Astrocyte (in vitro differentiated cells and primary cell): Measurements from ENCODE around the gene CPLX3. TPM values are rescaled to one million over a fixed set of nuclear protein-coding genes. Genes with fewer than 3 reads are reported as not detected.

Experiments used
- DNase-seq: peaks from one replicate; pipeline ENCODE4 v3.0.0-alpha.2; 2010; ENCODE audit warnings: low read depth
- FAIRE-seq: peaks from 2 replicates; lab custom pipeline; 2011; peaks lifted over from hg19 to GRCh38; lab: Jason Lieb, UNC
- H2AFZ ChIP-seq: 2 replicates; pipeline ENCODE4 v1.6.0; 2012; ENCODE audit warnings: low read depth, low read length, inconsistent platforms
- H3K27ac ChIP-seq: 2 replicates; pipeline ENCODE4 v1.5.1; 2011; ENCODE audit warnings: low read depth, low read length, inconsistent platforms
- H3K27me3 ChIP-seq: 2 replicates; pipeline ENCODE4 v1.6.0; 2011; ENCODE audit warnings: low read length, inconsistent platforms; ENCODE audit not compliant: insufficient read depth
- H3K36me3 ChIP-seq: 2 replicates; pipeline ENCODE4 v1.5.1; 2011; ENCODE audit warnings: low read length, inconsistent platforms; ENCODE audit not compliant: insufficient read depth
- H3K4me1 ChIP-seq: 2 replicates; pipeline ENCODE4 v1.5.1; 2011; ENCODE audit warnings: low read length, inconsistent platforms; ENCODE audit not compliant: insufficient read depth
- H3K4me2 ChIP-seq: 2 replicates; pipeline ENCODE4 v1.6.0; 2012; ENCODE audit warnings: low read length, inconsistent platforms
- H3K4me3 ChIP-seq: 2 replicates; pipeline ENCODE4 v1.5.1; 2011; ENCODE audit warnings: low read depth, mild to moderate bottlenecking, low read length, inconsistent platforms; ENCODE audit not compliant: insufficient read depth
- H3K79me2 ChIP-seq: 2 replicates; pipeline ENCODE4 v1.6.0; 2012; ENCODE audit warnings: mild to moderate bottlenecking, low read length, inconsistent platforms; ENCODE audit not compliant: insufficient read depth
- H3K9ac ChIP-seq: 2 replicates; pipeline ENCODE4 v1.6.0; 2012; ENCODE audit warnings: mild to moderate bottlenecking, low read length, inconsistent platforms
- H3K9me3 ChIP-seq: 2 replicates; pipeline ENCODE4 v1.5.1; 2012; ENCODE audit warnings: low read depth, mild to moderate bottlenecking, low read length, inconsistent platforms; ENCODE audit not compliant: insufficient read depth
- H4K20me1 ChIP-seq: 2 replicates; pipeline ENCODE4 v1.6.0; 2012; ENCODE audit warnings: low read length, inconsistent platforms; ENCODE audit not compliant: insufficient read depth
- H3K27ac Mint-ChIP-seq: one replicate; pipeline ENCODE4 v1.8.0; 2021; ENCODE audit warnings: mild to moderate bottlenecking, mixed read lengths; ENCODE audit not compliant: unreplicated experiment
- H3K27me3 Mint-ChIP-seq: one replicate; pipeline ENCODE4 v1.8.0; 2021; ENCODE audit warnings: low read depth, mixed read lengths; ENCODE audit not compliant: unreplicated experiment
- H3K36me3 Mint-ChIP-seq: one replicate; pipeline ENCODE4 v1.8.0; 2021; ENCODE audit warnings: low read depth, mixed read lengths; ENCODE audit not compliant: unreplicated experiment
- H3K4me1 Mint-ChIP-seq: one replicate; pipeline ENCODE4 v1.8.0; 2021; ENCODE audit warnings: low read depth, mixed read lengths; ENCODE audit not compliant: unreplicated experiment
- H3K4me3 Mint-ChIP-seq: one replicate; pipeline ENCODE4 v1.8.0; 2021; ENCODE audit warnings: mild to moderate bottlenecking, moderate library complexity, mixed read lengths; ENCODE audit not compliant: unreplicated experiment
- H3K9me3 Mint-ChIP-seq: one replicate; pipeline ENCODE4 v1.8.0; 2021; ENCODE audit warnings: mild to moderate bottlenecking, mixed read lengths; ENCODE audit not compliant: unreplicated experiment
- CTCF ChIP-seq: IDR thresholded peaks from 2 replicates; pipeline ENCODE4 v1.5.1; 2011; ENCODE audit warnings: low read depth, mild to moderate bottlenecking, inconsistent platforms, low read length, moderate library complexity; ENCODE audit not compliant: insufficient read depth
- EZH2 ChIP-seq: IDR thresholded peaks from 2 replicates; pipeline ENCODE4 v1.6.1; 2012; ENCODE audit warnings: mild to moderate bottlenecking, low read length, inconsistent platforms; ENCODE audit not compliant: insufficient read depth
- total RNA-seq: library from RNA; stranded (reverse); gene quantifications from 2 replicates; pipeline ENCODE4 v1.2.1, GENCODE V29; 2021

The CPLX3 gene
- total RNA-seq, 1 donor from 2014 or later: not detected

- H3K9me3 Mint-ChIP-seq: no peaks in the 10 kb centered on the region
- no peak for DNase-seq
- Histone ChIP-seq H3K9ac (no peak overlapping the region), H4K20me1 (peaks cover 12% of the 10 kb centered on the region), H3K27ac (no peak overlapping the region), H3K27me3 (no peaks in the 10 kb centered on the region), H3K36me3 (peaks cover 5% of the 10 kb centered on the region), H3K4me3 (no peak overlapping the region), H3K4me1 (peaks cover 12% of the 10 kb centered on the region), H2AFZ (no peak overlapping the region), H3K4me2 (no peak overlapping the region), H3K9me3 (no peaks in the 10 kb centered on the region), H3K79me2 (no peaks in the 10 kb centered on the region)
- H3K4me3 Mint-ChIP-seq: no peak overlapping the region
- no peaks in the 10 kb centered on the region for H3K4me1 Mint-ChIP-seq
- no peaks in the 10 kb centered on the region for H3K27me3 Mint-ChIP-seq
- peaks cover 8% of the 10 kb centered on the region for H3K36me3 Mint-ChIP-seq
- no peak for TF ChIP-seq EZH2
- no peak for TF ChIP-seq CTCF
- no peak overlapping the region for H3K27ac Mint-ChIP-seq
- FAIRE-seq: no peak
Observed at GRCh38 chr15:74844319-74845207, 18.1 kb downstream of the CPLX3 start.

GRCh38 chr15:74845208-74845568, 18.8 kb downstream of the CPLX3 start:
- H3K4me2 ChIP-seq: no peak overlapping the region
- no peak overlapping the region for H3K9ac ChIP-seq
- Mint-ChIP-seq H3K4me1 (no peaks in the 10 kb centered on the region), H3K27me3 (no peaks in the 10 kb centered on the region), H3K4me3 (no peak overlapping the region), H3K36me3 (peaks cover 9% of the 10 kb centered on the region), H3K9me3 (no peaks in the 10 kb centered on the region), H3K27ac (no peak overlapping the region)
- H3K79me2 ChIP-seq: no peaks in the 10 kb centered on the region
- H4K20me1 ChIP-seq: peaks cover 12% of the 10 kb centered on the region
- no peak overlapping the region for H2AFZ ChIP-seq
- H3K4me1 ChIP-seq: peaks cover 12% of the 10 kb centered on the region
- H3K36me3 ChIP-seq: peaks cover 6% of the 10 kb centered on the region
- H3K27ac ChIP-seq: no peak overlapping the region
- no peak overlapping the region for H3K4me3 ChIP-seq
- FAIRE-seq (no peak), DNase-seq (no peak)
- no peaks in the 10 kb centered on the region for H3K27me3 ChIP-seq
- no peaks in the 10 kb centered on the region for H3K9me3 ChIP-seq
- TF ChIP-seq EZH2 (no peak), CTCF (no peak)

GRCh38 chr15:74845581-74845980, 19.2 kb downstream of the CPLX3 start:
- Mint-ChIP-seq H3K36me3 (peaks cover 9% of the 10 kb centered on the region), H3K9me3 (no peaks in the 10 kb centered on the region), H3K27me3 (no peaks in the 10 kb centered on the region), H3K27ac (no peak overlapping the region), H3K4me1 (no peaks in the 10 kb centered on the region), H3K4me3 (no peak overlapping the region)
- H3K4me1 ChIP-seq: peaks cover 12% of the 10 kb centered on the region
- no peak overlapping the region for H3K9ac ChIP-seq
- no peaks in the 10 kb centered on the region for H3K9me3 ChIP-seq
- peaks cover 12% of the 10 kb centered on the region for H4K20me1 ChIP-seq
- DNase-seq (no peak), FAIRE-seq (no peak)
- H3K4me2 ChIP-seq: no peak overlapping the region
- H2AFZ ChIP-seq: no peak overlapping the region
- H3K27me3 ChIP-seq: no peaks in the 10 kb centered on the region
- H3K27ac ChIP-seq: no peak overlapping the region
- H3K36me3 ChIP-seq: peaks cover 8% of the 10 kb centered on the region
- H3K79me2 ChIP-seq: no peaks in the 10 kb centered on the region
- TF ChIP-seq CTCF (no peak), EZH2 (no peak)
- no peak overlapping the region for H3K4me3 ChIP-seq
